SU-DHL-6 (cell line): ENCODE data around the gene GUK1.

Source experiments
- CTCF ChIP-seq: fragments of 200-600 bp; sonication (generic); IDR thresholded peaks from one replicate; pipeline ENCODE4 v1.5.1; 2017; ENCODE audit warnings: antibody characterized with exemption, mild to moderate bottlenecking, low read length, moderate library complexity; ENCODE audit not compliant: insufficient read depth, poor library complexity, severe bottlenecking
- EZH2phosphoT487 ChIP-seq: fragments of 200-600 bp; sonication (generic), shearing (Covaris generic); conservative IDR thresholded peaks from 2 replicates; pipeline ENCODE4 v1.6.1; 2018; ENCODE audit warnings: mild to moderate bottlenecking, antibody characterized with exemption, low read length, moderate library complexity, mixed read lengths

GRCh38 chr1:228100822-228101613 lies 39.1 kb upstream of the GUK1 start:
- no peak for TF ChIP-seq CTCF
- TF ChIP-seq EZH2phosphoT487: no peak
